ENCODE results near the gene GPR84. TPM values are rescaled to one million over a fixed set of nuclear protein-coding genes. Genes with fewer than 3 reads are reported as not detected.

GPR84 gene
- total and polyA plus RNA-seq, 2 of the 13 experiments (the other 11 are each of a cell fraction or from before 2014, with no cell fraction given): not detected

DNA sequence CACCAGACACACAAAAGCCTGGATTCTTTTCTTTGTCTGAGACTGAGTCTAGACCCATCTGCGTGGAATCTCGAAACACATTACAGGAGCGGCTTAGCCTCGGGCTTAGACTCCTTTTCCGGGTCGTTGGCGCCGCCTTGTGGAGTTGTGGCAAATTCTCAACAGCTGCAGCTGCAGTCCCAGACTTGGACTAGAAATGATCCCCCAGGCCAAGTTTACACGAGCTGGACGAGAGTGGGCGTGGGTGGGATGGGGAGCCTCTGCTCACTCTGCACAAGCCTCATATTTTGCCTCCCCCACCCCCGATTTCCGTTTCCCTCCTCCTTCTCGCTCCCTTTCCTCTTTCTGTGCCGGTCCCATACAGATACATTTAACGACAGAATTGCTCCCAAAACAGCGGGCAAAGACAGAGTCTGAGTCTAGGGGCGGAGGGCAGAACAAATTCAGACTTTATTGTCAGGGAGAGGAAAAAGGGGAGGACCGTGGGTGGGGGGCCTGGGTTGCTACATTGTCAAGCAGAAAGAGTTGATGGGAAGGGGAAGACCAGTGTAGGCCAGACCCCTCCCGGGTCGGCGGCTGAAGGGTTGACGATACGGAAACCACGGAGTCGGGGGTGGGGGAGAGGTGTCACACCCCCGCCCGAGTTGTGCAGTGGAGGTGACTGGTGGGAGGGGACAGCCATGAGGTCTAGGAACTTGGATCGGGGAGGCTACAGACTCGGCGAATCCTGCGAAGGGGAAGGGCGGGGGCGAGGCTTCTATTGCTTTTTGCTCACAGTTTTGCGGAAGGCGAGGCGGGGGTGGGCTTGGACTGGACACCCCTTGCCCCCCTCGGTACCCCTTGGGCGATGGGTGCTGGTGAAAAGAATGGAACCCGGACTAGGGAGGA is 4.7 kb upstream of the GPR84 start (continued):
- TF ChIP-seq ZNF33A (CRISPR knock-in tag; IDR thresholded peaks at IDR 0.05; ENCODE audit: borderline replicate concordance) (no peak), SIN3B (IDR thresholded peaks at IDR 0.05; ENCODE audit: low read length) (no peak), ZFYVE20 (CRISPR knock-in tag; IDR thresholded peaks at IDR 0.05; ENCODE audit: borderline replicate concordance, low read depth) (no peak), ARNT2 (CRISPR knock-in tag; IDR thresholded peaks at IDR 0.05; ENCODE audit: low read depth) (no peak), ZFP41 (CRISPR knock-in tag; IDR thresholded peaks at IDR 0.05; ENCODE audit: borderline replicate concordance) (no peak), SAP130 (CRISPR knock-in tag; IDR thresholded peaks at IDR 0.05; ENCODE audit: low read depth) (peak; percentile 14; the same call in 1 of the 2 replicates), MEIS1 (CRISPR knock-in tag; IDR thresholded peaks at IDR 0.05; ENCODE audit: borderline replicate concordance) (no peak), ZNF839 (CRISPR knock-in tag; IDR thresholded peaks at IDR 0.05; ENCODE audit: borderline replicate concordance) (no peak), FOSL2 (CRISPR knock-in tag; IDR thresholded peaks at IDR 0.05) (0 out of 2 replicates have a peak, but pooled peaks have one; percentile 11), GATAD2A (CRISPR knock-in tag; IDR thresholded peaks at IDR 0.05) (0 out of 2 replicates have a peak, but pooled peaks have one; percentile 21), RORA (CRISPR knock-in tag; IDR thresholded peaks at IDR 0.05) (no peak), ISL2 (CRISPR knock-in tag; IDR thresholded peaks at IDR 0.05) (no peak), SIX1 (CRISPR knock-in tag; IDR thresholded peaks at IDR 0.05; ENCODE audit: borderline replicate concordance) (no peak), STAG1 (CRISPR knock-in tag; IDR thresholded peaks at IDR 0.05) (peak; percentile 93), TCF7L2 (IDR thresholded peaks at IDR 0.05; ENCODE audit: low read depth, low read length) (no peak), GTF3A (CRISPR knock-in tag; conservative IDR thresholded peaks at IDR 0.05) (no peak), ZMYM3 (CRISPR knock-in tag; IDR thresholded peaks at IDR 0.05) (no peak), WIZ (CRISPR knock-in tag; IDR thresholded peaks at IDR 0.05) (no peak), ATF7 (IDR thresholded peaks at IDR 0.05) (no peak), ATF7 (CRISPR knock-in tag; IDR thresholded peaks at IDR 0.05) (no peak), ZC3H4 (CRISPR knock-in tag; IDR thresholded peaks at IDR 0.05; ENCODE audit: borderline replicate concordance) (no peak), TEAD3 (CRISPR knock-in tag; optimal IDR thresholded peaks at IDR 0.05; ENCODE audit: borderline replicate concordance) (peak; percentile 63), HOXA3 (CRISPR knock-in tag; IDR thresholded peaks at IDR 0.05) (no peak)
- TF ChIP-seq, protein P1, sequence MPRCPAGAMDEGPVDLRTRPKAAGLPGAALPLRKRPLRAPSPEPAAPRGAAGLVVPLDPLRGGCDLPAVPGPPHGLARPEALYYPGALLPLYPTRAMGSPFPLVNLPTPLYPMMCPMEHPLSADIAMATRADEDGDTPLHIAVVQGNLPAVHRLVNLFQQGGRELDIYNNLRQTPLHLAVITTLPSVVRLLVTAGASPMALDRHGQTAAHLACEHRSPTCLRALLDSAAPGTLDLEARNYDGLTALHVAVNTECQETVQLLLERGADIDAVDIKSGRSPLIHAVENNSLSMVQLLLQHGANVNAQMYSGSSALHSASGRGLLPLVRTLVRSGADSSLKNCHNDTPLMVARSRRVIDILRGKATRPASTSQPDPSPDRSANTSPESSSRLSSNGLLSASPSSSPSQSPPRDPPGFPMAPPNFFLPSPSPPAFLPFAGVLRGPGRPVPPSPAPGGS (CRISPR knock-in tag; IDR thresholded peaks at IDR 0.05): no peak
- TF ChIP-seq, protein P2, sequence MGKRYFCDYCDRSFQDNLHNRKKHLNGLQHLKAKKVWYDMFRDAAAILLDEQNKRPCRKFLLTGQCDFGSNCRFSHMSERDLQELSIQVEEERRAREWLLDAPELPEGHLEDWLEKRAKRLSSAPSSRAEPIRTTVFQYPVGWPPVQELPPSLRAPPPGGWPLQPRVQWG (CRISPR knock-in tag; IDR thresholded peaks at IDR 0.05; ENCODE audit: borderline replicate concordance, low read depth): no peak
- TF ChIP-seq, protein P3, sequence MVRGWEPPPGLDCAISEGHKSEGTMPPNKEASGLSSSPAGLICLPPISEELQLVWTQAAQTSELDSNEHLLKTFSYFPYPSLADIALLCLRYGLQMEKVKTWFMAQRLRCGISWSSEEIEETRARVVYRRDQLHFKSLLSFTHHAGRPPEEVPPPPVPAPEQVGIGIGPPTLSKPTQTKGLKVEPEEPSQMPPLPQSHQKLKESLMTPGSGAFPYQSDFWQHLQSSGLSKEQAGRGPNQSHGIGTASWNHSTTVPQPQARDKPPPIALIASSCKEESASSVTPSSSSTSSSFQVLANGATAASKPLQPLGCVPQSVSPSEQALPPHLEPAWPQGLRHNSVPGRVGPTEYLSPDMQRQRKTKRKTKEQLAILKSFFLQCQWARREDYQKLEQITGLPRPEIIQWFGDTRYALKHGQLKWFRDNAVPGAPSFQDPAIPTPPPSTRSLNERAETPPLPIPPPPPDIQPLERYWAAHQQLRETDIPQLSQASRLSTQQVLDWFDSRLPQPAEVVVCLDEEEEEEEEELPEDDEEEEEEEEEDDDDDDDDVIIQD (CRISPR knock-in tag; IDR thresholded peaks at IDR 0.05; ENCODE audit: low read depth): no peak
- TF ChIP-seq, protein P4, sequence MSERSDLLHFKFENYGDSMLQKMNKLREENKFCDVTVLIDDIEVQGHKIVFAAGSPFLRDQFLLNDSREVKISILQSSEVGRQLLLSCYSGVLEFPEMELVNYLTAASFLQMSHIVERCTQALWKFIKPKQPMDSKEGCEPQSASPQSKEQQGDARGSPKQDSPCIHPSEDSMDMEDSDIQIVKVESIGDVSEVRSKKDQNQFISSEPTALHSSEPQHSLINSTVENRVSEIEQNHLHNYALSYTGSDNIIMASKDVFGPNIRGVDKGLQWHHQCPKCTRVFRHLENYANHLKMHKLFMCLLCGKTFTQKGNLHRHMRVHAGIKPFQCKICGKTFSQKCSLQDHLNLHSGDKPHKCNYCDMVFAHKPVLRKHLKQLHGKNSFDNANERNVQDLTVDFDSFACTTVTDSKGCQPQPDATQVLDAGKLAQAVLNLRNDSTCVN (CRISPR knock-in tag; IDR thresholded peaks at IDR 0.05; ENCODE audit: borderline replicate concordance): no peak
